CD4-positive, alpha-beta T cell (primary cell): Measurements from ENCODE around the gene MAZ. TPM values are rescaled to one million over a fixed set of nuclear protein-coding genes. Genes with fewer than 3 reads are reported as not detected.
"Not testable (repeated sequence)": the region's sequence is repeated elsewhere in the genome, so short reads cannot be mapped to it uniquely, and the experiment has no call there.

Experiments
- ATAC-seq: fragments of 200-7000 bp; cut with Tn5 transposase; one replicate; pipeline ENCODE4 v1.10.0; 2022; ENCODE audit warnings: mild to moderate bottlenecking; ENCODE audit not compliant: poor library complexity
- CTCF ChIA-PET: fragments of 350-600 bp; sonication (Branson Sonifier 250); formaldehyde crosslinking; loops from one replicate; lab custom pipeline; 2021; ENCODE audit warnings: antibody characterized with exemption, inconsistent platforms; lab: Charles Lee
- POLR2A ChIA-PET: fragments of 350-600 bp; sonication (Branson Sonifier 250); formaldehyde crosslinking; loops from one replicate; lab custom pipeline; 2021; ENCODE audit warnings: antibody characterized with exemption, inconsistent platforms; lab: Charles Lee
- DNase-seq, 14 experiments: peaks; one replicate each; pipeline ENCODE4 v3.0.0-alpha.2; 2013 to 2020; ENCODE audit warnings: mixed read lengths in 2 of 14
- H3K27ac ChIP-seq, 2 donors: one replicate each; pipeline versions ENCODE4 v1.5.1 to v1.7.0; 2013; ENCODE audit warnings: low read length in 2 of 2, low read depth in 1 of 2, mild to moderate bottlenecking in 1 of 2
- H3K27me3 ChIP-seq, 2 experiments: 1 replicate in 1 of 2; 2 replicates in 1 of 2; pipeline versions ENCODE4 v1.6.1 to v1.7.0; 2013; ENCODE audit warnings: low read length in 2 of 2, control low read depth in 1 of 2, mild to moderate bottlenecking in 1 of 2, moderate library complexity in 1 of 2; ENCODE audit not compliant: insufficient read depth in 2 of 2, control insufficient read depth in 1 of 2
- H3K36me3 ChIP-seq: one replicate; pipeline ENCODE4 v1.6.1; 2013; ENCODE audit warnings: low read length, control low read depth; ENCODE audit not compliant: insufficient read depth
- H3K4me1 ChIP-seq: one replicate; pipeline ENCODE4 v1.6.1; 2013; ENCODE audit warnings: low read length, control low read depth; ENCODE audit not compliant: insufficient read depth
- H3K4me3 ChIP-seq: one replicate; pipeline ENCODE4 v1.5.1; 2013; ENCODE audit warnings: mild to moderate bottlenecking, low read length, moderate library complexity
- H3K9me3 ChIP-seq, 2 experiments: 1 replicate in 1 of 2; 2 replicates in 1 of 2; pipeline versions ENCODE4 v1.6.1 to v1.7.0; 2013; ENCODE audit warnings: low read length in 2 of 2, mild to moderate bottlenecking in 2 of 2, control low read depth in 1 of 2, moderate library complexity in 1 of 2; ENCODE audit not compliant: control insufficient read depth in 1 of 2, insufficient read depth in 1 of 2
- H3K27ac Mint-ChIP-seq: one replicate; pipeline ENCODE4 v1.8.0; 2020; ENCODE audit warnings: mixed read lengths
- H3K27me3 Mint-ChIP-seq: one replicate; pipeline ENCODE4 v1.8.0; 2021; ENCODE audit warnings: mixed read lengths
- H3K36me3 Mint-ChIP-seq: one replicate; pipeline ENCODE4 v1.8.0; 2021; ENCODE audit warnings: low read depth, mixed read lengths
- H3K4me1 Mint-ChIP-seq: one replicate; pipeline ENCODE4 v1.8.0; 2021; ENCODE audit warnings: low read depth, mixed read lengths
- H3K4me3 Mint-ChIP-seq: one replicate; pipeline ENCODE4 v1.8.0; 2020; ENCODE audit warnings: mild to moderate bottlenecking, mixed read lengths
- H3K9me3 Mint-ChIP-seq: one replicate; pipeline ENCODE4 v1.8.0; 2020; ENCODE audit warnings: mixed read lengths
- CTCF ChIP-seq: fragments of 200-600 bp; IDR thresholded peaks from one replicate; pipeline ENCODE4 v1.8.0; 2022; ENCODE audit warnings: antibody characterized with exemption, mild to moderate bottlenecking
- intact Hi-C, 2 experiments: fragments of 100-400 bp; cut with DNase I in 1 of 2; cut with micrococcal nuclease in 1 of 2; formaldehyde crosslinking; loops; one replicate each; pipeline versions ENCODE4 v1.15.1 to v1.9.0; 2023 to 2025; cut with DNase I, micrococcal nuclease
- total RNA-seq, 174 experiments: library from RNA in 2 of 174; stranded (reverse) in 2 of 174; gene quantifications; one replicate each; pipeline ENCODE4 v1.2.3 and lab custom pipeline; 2021 to 2026

MAZ gene
- total RNA-seq, 2 experiments from 2014 or later: 251 to 253 TPM

GRCh38 chr16:29831490-29831889 lies 25.2 kb downstream of the MAZ start:
- H3K27ac ChIP-seq: no peak overlapping the region
- H3K4me3 Mint-ChIP-seq: no peak overlapping the region
- peaks cover 32% of the 10 kb centered on the region for H3K4me1 Mint-ChIP-seq
- no peak for TF ChIP-seq CTCF
- ChIA-PET POLR2A (no interaction called here), CTCF (no interaction called here)
- no peaks in the 10 kb centered on the region for H3K9me3 Mint-ChIP-seq
- ATAC-seq (no peak), DNase-seq (no peak)
- no peaks in the 10 kb centered on the region for H3K27me3 ChIP-seq
- no peaks in the 10 kb centered on the region for H3K9me3 ChIP-seq
- peaks cover 63% of the 10 kb centered on the region for H3K36me3 Mint-ChIP-seq
- no peak overlapping the region for H3K4me3 ChIP-seq
- peaks cover 64% of the 10 kb centered on the region for H3K36me3 ChIP-seq
- intact Hi-C loops: no loop called here
- H3K4me1 ChIP-seq: peaks cover 42% of the 10 kb centered on the region
- H3K27ac Mint-ChIP-seq: peak overlapping the region; percentile 26
- H3K27me3 Mint-ChIP-seq: no peaks in the 10 kb centered on the region

- Mint-ChIP-seq H3K36me3 (peaks cover 78% of the 10 kb centered on the region), H3K4me1 (peaks cover 20% of the 10 kb centered on the region)
- H3K27me3 Mint-ChIP-seq, DNase-seq, H3K27ac Mint-ChIP-seq, H3K9me3 Mint-ChIP-seq, H3K9me3 ChIP-seq, H3K27ac ChIP-seq, H3K4me3 Mint-ChIP-seq, H3K4me3 ChIP-seq, H3K27me3 ChIP-seq, ATAC-seq, intact Hi-C loops: not testable (repeated sequence)
- H3K36me3 ChIP-seq: peaks cover 79% of the 10 kb centered on the region
- ChIA-PET POLR2A (interaction anchor here (1.5 kb wide), 1 partner anchor 26 kb away, joined by 4 read pairs; no protein-coding TSS in a partner anchor), CTCF (interaction anchor here (0.9 to 2.0 kb wide), 4 partner anchors 15 to 142 kb away, joined by 3 to 5 read pairs (median 4); partner anchors contain the start of gene KIF22)
- peaks cover 25% of the 10 kb centered on the region for H3K4me1 ChIP-seq
Measured at GRCh38 chr16:29833219-29833618, 26.9 kb downstream of the MAZ start.

GRCh38 chr16:29834079-29834478 lies 27.8 kb downstream of the MAZ start:
- DNase-seq (no peak), ATAC-seq (no peak)
- no peak overlapping the region for H3K4me3 ChIP-seq
- Mint-ChIP-seq H3K36me3 (peaks cover 86% of the 10 kb centered on the region), H3K27me3 (no peaks in the 10 kb centered on the region), H3K9me3 (no peaks in the 10 kb centered on the region), H3K4me3 (no peak overlapping the region), H3K4me1 (peaks cover 14% of the 10 kb centered on the region), H3K27ac (no peak overlapping the region)
- ChIA-PET CTCF (interaction anchor here (0.6 to 2.0 kb wide), 4 partner anchors 14 to 44 kb away, joined by 4 to 5 read pairs (median 4); partner anchors contain the start of gene KIF22), POLR2A (interaction anchor here (1.0 to 1.1 kb wide), 2 partner anchors 18 to 26 kb away, joined by 3 read pairs; partner anchors contain the start of gene PAGR1)
- no peaks in the 10 kb centered on the region for H3K27me3 ChIP-seq
- H3K27ac ChIP-seq: no peak overlapping the region
- H3K4me1 ChIP-seq: peaks cover 16% of the 10 kb centered on the region
- H3K36me3 ChIP-seq: peaks cover 86% of the 10 kb centered on the region
- H3K9me3 ChIP-seq: no peaks in the 10 kb centered on the region
- intact Hi-C loops: no loop called here
- TF ChIP-seq CTCF: no peak

GRCh38 chr16:29835926-29836325 lies 29.6 kb downstream of the MAZ start:
- Mint-ChIP-seq H3K4me3 (no peak overlapping the region), H3K27me3 (no peaks in the 10 kb centered on the region), H3K36me3 (peaks cover 90% of the 10 kb centered on the region), H3K27ac (no peak overlapping the region), H3K9me3 (no peaks in the 10 kb centered on the region), H3K4me1 (peaks cover under 1% of the 10 kb centered on the region)
- Histone ChIP-seq H3K27me3 (no peaks in the 10 kb centered on the region), H3K9me3 (no peaks in the 10 kb centered on the region), H3K27ac (no peak overlapping the region), H3K4me3 (no peak overlapping the region), H3K4me1 (no peaks in the 10 kb centered on the region), H3K36me3 (peaks cover 89% of the 10 kb centered on the region)
- ChIA-PET POLR2A (no interaction called here), CTCF (interaction anchor here (0.6 to 0.7 kb wide), 3 partner anchors 8 to 255 kb away, joined by 3 read pairs; no protein-coding TSS in a partner anchor)
- TF ChIP-seq CTCF: no peak
- intact Hi-C loops: no loop called here
- ATAC-seq (no peak), DNase-seq (no peak)
